ENCODE results near the gene IL2. TPM values are rescaled to one million over a fixed set of nuclear protein-coding genes. Genes with fewer than 3 reads are reported as not detected.

The IL2 gene
- total RNA-seq, 1 donor from 2014 or later = not detected

GRCh38 chr4:122475233-122475632 is 18.7 kb upstream of the IL2 start:
- TF ChIP-seq, protein P1, sequence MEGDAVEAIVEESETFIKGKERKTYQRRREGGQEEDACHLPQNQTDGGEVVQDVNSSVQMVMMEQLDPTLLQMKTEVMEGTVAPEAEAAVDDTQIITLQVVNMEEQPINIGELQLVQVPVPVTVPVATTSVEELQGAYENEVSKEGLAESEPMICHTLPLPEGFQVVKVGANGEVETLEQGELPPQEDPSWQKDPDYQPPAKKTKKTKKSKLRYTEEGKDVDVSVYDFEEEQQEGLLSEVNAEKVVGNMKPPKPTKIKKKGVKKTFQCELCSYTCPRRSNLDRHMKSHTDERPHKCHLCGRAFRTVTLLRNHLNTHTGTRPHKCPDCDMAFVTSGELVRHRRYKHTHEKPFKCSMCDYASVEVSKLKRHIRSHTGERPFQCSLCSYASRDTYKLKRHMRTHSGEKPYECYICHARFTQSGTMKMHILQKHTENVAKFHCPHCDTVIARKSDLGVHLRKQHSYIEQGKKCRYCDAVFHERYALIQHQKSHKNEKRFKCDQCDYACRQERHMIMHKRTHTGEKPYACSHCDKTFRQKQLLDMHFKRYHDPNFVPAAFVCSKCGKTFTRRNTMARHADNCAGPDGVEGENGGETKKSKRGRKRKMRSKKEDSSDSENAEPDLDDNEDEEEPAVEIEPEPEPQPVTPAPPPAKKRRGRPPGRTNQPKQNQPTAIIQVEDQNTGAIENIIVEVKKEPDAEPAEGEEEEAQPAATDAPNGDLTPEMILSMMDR (IDR thresholded peaks at IDR 0.05; ENCODE audit: partially characterized antibody, unreplicated experiment) = no peak
- Mint-ChIP-seq H3K27ac (ENCODE audit: unreplicated experiment) (no peak overlapping the region), H3K36me3 (ENCODE audit: unreplicated experiment) (no peaks in the 10 kb centered on the region), H3K9me3 (ENCODE audit: unreplicated experiment) (peaks cover 2% of the 10 kb centered on the region), H3K27me3 (ENCODE audit: unreplicated experiment) (no peaks in the 10 kb centered on the region), H3K4me3 (ENCODE audit: unreplicated experiment) (no peak overlapping the region), H3K4me1 (ENCODE audit: low read depth, unreplicated experiment) (no peaks in the 10 kb centered on the region)
- no peak for DNase-seq

DNA sequence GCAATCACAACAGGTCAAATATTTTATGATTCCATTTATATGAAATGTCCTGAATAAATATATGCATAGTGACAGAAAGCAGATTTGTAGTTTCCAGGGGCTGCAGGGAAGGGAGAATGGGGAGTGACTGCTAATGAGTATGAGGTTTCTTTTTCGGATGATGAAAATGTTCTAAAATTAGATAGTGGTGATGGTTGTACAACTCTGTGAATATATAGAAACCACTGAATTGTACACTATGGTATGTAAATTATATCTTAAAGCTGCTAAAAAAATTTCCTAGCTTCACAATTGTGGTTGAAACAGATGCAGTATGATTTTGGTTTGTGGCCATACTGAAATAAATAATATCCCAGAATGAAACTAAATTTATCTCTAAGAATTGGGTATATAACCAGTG is 12.9 kb upstream of the IL2 start:
- H3K27me3 Mint-ChIP-seq (ENCODE audit: unreplicated experiment) = no peaks in the 10 kb centered on the region
- H3K4me1 Mint-ChIP-seq (ENCODE audit: low read depth, unreplicated experiment) = no peaks in the 10 kb centered on the region
- H3K4me3 Mint-ChIP-seq (ENCODE audit: unreplicated experiment) = no peak overlapping the region
- H3K36me3 Mint-ChIP-seq (ENCODE audit: unreplicated experiment) = peaks cover 3% of the 10 kb centered on the region
- H3K9me3 Mint-ChIP-seq (ENCODE audit: unreplicated experiment) = no peaks in the 10 kb centered on the region
- no peak overlapping the region for H3K27ac Mint-ChIP-seq (ENCODE audit: unreplicated experiment)
- TF ChIP-seq, protein P1 (IDR thresholded peaks at IDR 0.05; ENCODE audit: partially characterized antibody, unreplicated experiment) = no peak
- no peak for DNase-seq

DNA sequence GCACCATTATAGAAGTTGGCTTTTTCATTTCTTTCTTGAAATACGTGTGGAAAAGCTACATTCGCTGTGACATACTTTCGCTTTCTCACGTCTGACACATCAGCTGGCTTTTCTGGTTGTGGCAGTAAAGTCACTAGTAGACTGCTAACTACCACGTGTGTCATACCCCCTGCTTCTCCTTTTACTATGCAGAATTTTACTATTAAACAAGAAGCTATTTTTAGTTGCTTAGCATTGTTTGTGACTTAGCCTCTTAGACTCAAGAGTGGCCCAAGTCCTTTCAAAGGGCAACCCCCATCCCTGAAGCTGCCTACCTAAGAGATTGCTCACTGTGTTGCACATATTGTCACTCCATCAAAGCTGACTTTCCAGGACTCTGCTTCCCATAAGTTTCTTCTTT is 2.1 kb upstream of the IL2 start:
- Mint-ChIP-seq H3K4me1 (ENCODE audit: low read depth, unreplicated experiment) (no peaks in the 10 kb centered on the region), H3K27ac (ENCODE audit: unreplicated experiment) (no peak overlapping the region), H3K36me3 (ENCODE audit: unreplicated experiment) (no peaks in the 10 kb centered on the region), H3K4me3 (ENCODE audit: unreplicated experiment) (no peak overlapping the region), H3K9me3 (ENCODE audit: unreplicated experiment) (no peaks in the 10 kb centered on the region), H3K27me3 (ENCODE audit: unreplicated experiment) (no peaks in the 10 kb centered on the region)
- TF ChIP-seq, protein P1 (IDR thresholded peaks at IDR 0.05; ENCODE audit: partially characterized antibody, unreplicated experiment) = no peak
- DNase-seq = no peak

DNA sequence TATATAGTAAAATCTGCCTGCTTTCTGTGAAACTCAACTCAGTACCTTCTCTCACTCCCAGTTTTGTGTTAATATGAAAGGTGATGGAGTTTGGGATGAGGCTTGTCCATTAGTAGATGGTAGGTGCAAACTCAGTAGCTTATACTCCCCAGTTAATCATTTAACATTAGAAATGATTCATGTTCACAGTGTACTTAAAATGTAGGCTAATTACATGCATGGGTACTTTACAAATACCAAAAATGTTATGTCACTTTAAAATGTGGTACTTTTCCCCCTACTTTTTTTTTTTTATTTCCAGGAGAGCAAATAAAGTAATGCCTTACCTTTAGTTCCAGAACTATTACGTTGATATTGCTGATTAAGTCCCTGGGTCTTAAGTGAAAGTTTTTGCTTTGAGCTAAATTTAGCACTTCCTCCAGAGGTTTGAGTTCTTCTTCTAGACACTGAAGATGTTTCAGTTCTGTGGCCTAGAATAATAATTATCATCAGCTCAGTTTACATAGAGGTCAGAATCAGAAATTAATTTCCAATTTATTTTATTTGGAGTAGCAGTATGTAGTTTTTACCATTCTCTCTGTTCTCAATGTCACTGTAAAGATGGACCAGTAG is 3.0 kb downstream of the IL2 start:
- DNase-seq = no peak
- Mint-ChIP-seq H3K4me1 (ENCODE audit: low read depth, unreplicated experiment) (no peaks in the 10 kb centered on the region), H3K36me3 (ENCODE audit: unreplicated experiment) (no peaks in the 10 kb centered on the region), H3K27me3 (ENCODE audit: unreplicated experiment) (no peaks in the 10 kb centered on the region), H3K27ac (ENCODE audit: unreplicated experiment) (no peak overlapping the region), H3K9me3 (ENCODE audit: unreplicated experiment) (no peaks in the 10 kb centered on the region), H3K4me3 (ENCODE audit: unreplicated experiment) (no peak overlapping the region)
- TF ChIP-seq, protein P1 (IDR thresholded peaks at IDR 0.05; ENCODE audit: partially characterized antibody, unreplicated experiment) = no peak

GRCh38 chr4:122450847-122451246 is 5.7 kb downstream of the IL2 start:
- Mint-ChIP-seq H3K4me3 (ENCODE audit: unreplicated experiment) (no peak overlapping the region), H3K27me3 (ENCODE audit: unreplicated experiment) (no peaks in the 10 kb centered on the region), H3K4me1 (ENCODE audit: low read depth, unreplicated experiment) (no peaks in the 10 kb centered on the region), H3K27ac (ENCODE audit: unreplicated experiment) (no peak overlapping the region), H3K36me3 (ENCODE audit: unreplicated experiment) (no peaks in the 10 kb centered on the region), H3K9me3 (ENCODE audit: unreplicated experiment) (peaks cover 2% of the 10 kb centered on the region)
- no peak for DNase-seq
- TF ChIP-seq, protein P1 (IDR thresholded peaks at IDR 0.05; ENCODE audit: partially characterized antibody, unreplicated experiment) = no peak

Data from glutamatergic neuron (in vitro differentiated cells).